NCI-H82 (cell line): Measurements from ENCODE around the gene SLX9.

Experiments used
- DNase-seq: peaks from one replicate; lab custom pipeline; 2025; lab: John Stamatoyannopoulos, UW

SLX9 gene

DNA sequence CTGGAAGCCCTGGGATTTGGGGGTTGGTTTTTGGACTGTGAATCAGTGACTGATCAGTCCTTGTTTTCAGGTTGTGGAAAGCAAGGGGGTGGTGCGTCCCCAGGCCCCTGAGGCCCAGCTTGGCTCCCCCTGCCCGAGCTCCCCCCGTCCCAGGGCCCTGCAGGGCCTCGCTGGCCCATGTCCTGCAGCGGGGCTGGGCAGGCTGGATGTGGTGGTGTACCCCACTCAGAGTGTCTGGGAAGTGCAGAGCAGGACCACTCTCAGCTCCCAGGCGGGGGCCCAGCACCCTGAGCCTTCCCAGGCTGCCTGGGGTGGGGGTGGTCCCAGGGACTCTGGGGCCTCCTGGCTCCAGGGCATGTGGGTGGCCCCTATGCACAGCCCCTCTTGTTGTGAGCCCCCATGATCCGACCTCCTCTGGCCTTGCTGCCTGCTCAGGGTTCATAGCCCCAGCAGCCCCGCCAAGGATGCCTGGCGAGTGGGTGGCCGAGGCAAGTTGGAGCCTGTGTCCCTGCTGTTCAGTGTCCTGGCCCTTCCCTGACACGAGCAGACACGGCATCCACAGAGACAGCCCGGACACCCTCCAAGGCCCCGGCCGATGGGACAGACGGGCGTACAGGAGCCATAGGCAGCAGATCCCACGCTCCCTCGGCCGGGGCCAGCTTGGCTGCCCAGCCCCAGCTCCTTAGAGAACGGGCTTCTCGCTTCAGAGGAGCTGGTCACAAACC, 37.9 kb downstream of the SLX9 start:
- no peak for DNase-seq

DNA sequence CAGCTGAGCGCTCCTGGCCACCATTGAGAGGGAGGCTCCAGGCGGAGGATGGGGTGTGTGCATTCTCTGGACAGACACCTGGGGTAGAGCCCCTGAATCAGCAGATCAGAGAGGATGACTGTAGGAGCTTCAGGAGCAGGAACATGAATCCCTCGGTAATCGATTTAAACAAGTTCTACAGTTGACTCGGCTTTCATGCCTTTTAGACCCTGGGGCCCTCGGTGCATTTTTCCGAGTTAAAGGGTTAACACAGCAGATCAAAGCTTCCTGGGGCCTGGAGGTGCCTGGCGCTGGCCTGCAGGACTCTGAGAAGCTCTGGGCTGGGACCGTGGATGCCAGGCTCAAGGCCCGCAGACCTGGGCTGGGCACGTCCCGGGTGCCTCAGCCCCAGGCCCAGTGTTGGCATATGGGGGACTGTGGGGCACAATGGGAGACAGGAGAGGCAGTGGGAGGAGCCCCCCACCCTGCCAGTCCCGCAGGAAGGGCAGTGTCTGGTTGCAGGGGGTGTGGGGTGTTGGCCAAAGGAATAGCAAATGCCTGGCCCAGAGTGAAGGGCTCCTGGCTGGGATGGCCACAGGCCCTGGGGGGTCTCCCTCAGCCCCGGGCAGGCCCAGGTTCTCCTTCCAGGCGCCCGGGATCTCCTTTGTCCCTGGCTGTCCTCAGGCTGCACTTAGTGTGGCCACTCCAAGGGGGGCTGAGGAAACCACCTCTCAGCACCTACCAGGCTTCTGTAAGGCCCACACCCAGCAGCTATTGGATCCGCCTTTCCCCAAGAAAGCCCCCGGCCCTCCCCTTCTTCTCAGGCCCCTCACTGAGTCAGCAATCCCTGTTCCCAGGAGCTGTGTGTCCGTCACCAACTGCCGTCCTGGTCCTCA, 40.1 kb downstream of the SLX9 start:
- DNase-seq: no peak

DNA sequence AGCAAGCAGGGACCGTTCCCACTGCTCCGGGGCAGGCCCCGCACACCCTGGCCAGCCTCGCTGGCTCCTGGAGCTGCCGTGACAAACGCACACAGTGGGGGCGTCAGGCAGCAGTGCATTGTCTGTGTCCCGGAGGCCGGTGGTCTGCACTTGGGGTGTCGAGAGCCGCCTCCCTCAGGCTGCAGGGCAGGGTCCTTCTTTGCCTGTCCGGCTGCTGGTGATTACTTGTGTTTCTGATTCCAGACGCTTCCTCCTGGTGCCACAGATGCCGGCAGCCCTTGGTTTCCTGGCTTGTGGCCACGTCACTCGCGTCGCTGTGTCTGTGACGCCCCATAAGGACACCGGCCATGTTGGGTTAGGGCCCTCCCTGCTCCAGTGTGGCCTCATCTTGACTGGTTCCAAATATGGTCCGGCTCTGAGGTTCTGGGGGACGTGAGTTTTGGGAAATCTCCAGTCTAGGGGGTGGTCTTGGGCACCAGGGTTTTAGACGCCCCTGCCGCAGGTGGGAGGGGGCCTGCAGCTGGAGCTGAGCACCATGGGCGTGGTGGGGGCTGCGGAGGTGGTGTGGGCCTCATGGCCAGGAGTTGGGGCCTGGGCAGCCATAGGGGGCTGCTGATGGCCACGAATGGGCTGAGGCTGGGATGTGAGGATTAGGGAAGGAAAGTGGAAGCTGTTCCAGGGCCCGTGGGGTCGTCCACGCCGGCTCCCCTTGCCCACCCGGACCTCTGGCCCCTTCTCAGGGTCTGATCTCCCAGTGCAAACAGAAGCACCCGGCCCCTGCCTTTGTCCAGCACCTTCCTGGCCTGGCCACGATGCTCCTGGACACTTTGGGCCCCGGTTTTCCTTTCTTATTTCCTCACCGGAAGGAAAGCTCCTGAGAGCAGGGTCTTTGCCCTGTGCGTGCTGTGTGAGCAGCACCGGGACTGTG, 41.0 kb downstream of the SLX9 start:
- no peak for DNase-seq

DNA sequence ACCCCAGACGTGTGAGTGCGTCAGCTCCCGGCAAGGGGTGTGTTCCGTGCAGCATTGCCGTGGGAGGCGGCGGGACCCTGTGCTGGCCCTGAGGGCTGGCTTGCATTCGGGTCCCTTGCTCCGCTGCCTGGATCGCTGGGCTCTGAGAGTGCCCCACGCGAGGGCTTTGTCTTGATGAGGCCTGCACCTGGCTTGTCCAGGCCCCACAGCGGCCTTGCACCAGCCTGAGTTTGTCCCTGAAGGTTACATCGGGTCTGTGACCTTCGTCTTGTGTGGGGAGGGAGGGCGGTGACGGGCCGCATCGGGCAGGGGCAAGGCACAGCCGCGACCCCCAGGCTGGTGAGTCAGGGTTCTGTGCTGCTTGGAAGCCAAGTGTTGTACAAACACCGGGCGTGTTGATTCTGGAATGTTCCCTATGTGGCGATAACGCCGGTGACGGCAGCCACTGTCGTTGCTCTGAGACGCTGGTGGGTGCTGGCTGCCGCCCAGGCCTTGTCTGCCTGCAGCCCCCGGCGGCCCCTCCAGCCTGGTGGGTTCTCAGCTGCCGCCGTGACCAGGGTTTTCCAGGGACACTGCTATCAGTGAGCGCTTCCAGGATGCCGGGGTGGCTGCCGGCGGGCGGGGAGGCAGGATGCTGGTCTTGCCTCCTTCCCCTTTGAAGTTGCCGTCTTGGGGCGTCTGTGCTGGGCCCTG, 42.9 kb downstream of the SLX9 start:
- DNase-seq: no peak

DNA sequence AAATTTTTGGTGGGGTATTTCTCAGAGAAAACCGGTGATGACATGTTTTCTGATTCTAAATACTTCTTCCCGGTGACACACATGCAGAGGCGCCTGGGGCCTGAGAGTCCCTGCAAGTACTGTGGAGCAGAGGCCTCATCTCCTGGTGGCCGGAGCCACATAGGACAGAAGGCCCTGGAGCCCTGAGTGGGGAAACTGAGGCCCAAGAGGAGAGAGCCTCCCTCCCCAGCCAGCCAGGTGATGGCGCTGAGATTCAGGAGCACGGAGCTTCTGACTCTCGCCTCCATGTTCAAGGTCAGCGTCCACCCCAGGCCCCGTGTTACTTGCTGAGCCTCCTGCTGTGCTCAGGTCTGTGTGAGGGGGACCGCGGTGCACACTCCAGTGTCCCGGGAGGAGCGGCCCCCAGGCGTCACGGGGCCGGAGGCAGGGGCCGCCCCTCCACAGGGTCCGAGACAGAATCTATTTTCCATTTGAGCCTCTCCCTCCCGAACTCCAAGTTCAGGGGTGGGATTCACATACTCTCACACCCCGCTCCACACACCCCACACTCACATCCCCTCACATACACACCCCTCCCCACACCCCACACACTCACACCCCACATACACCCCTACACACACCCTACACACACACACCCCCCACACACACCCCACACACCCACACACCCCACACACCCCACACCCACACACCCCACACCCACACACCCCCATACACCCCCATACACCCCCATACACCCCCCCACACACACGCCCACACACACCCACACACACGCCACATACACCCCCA, 43.8 kb downstream of the SLX9 start:
- no peak for DNase-seq

DNA sequence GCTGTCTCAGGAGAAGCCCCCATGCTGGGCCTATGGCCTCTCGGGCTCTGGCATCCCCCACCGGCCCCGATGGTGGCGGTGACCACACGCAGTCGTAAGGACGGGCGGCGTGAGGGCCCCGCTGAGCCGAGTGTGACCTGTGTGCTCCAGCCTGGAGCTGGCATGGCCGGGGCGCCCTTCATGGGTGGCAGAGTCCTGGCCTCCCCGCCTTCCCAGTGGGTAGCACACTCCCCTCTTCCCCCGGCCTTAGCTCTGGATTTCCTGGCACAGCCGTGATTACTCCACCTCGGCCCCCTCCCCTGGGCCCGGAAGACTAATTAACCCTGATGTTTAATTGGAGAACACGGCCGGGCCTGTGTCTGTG, 44.6 kb downstream of the SLX9 start:
- peak; percentile 64 for DNase-seq

DNA sequence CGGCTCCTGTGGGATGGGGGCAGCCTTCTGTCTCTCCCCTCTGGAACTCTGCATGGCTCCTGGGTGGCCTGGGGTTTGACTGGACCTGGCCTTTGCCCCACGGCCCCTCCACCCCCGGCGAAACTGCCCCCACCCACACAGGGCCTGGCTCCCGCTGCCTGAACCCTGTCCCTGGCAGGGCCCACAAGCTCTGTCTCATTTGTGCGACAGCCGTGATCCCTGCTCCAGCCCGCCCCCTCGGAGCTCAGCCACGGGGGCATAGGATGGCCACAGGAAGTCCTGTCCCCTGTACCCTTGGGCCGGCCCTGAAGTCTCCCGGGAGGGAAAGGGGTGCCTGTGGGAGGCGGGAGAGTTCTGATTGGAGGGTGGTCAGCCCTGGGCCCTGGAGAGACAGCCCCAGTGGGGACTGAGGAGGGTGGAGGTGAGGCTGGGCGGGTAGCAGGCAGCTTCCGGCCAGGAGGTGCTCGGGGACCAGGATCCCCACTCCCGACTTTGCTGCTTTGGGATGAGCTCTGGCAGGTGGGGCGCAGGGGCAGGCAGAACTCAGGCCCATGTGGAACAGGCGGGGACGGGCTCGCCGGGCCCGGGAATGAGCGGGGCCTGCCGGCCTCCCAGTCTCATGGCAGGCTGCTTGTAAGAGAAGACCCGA, 45.1 kb downstream of the SLX9 start:
- DNase-seq: no peak

DNA sequence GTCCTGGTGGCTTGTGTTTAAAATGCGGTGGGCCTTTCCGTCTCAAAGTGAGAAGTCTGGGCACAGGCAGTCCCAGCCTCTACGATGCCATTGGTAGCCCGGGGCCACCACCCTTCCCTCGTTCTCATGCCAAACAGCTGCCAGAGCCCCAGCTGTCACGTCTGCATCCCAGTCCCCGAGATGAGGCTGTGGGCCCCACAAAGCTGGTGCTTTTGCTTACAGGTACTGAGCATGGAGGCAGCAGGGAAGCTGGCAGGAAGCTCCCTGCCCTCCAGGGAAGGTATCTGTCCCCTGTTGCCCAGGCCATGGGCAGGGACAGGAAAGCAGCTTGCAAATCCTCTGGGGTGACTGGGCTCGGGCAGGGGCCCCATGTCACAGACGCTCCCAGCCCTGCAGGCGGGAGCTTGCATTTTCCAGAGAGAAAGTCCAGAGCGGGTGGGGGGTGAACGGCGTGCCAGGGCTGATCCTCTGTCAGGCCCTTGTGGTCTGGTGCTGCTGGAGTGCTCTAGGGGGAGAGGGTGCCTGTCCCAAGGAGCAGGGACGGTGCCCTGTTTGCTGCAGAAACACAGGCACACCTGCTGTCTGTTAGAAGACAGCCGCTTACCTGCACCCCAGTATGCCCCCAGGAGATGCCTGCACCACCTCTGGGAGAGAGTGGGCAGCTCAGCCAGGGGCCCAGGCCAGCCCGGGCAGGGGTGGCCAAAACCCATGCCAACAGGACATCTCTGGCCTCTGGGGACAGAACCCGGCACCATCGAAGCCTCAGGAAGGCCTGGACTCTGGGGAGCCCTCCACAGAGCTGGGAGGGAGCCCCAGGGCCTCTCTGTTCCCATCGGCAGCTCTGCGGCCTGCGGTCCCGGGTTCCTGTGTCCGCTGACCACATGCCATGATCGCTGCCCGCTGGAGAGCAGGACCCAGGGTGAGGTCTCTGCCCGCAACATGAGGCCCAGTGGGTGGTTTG, 45.9 kb downstream of the SLX9 start:
- DNase-seq: no peak

DNA sequence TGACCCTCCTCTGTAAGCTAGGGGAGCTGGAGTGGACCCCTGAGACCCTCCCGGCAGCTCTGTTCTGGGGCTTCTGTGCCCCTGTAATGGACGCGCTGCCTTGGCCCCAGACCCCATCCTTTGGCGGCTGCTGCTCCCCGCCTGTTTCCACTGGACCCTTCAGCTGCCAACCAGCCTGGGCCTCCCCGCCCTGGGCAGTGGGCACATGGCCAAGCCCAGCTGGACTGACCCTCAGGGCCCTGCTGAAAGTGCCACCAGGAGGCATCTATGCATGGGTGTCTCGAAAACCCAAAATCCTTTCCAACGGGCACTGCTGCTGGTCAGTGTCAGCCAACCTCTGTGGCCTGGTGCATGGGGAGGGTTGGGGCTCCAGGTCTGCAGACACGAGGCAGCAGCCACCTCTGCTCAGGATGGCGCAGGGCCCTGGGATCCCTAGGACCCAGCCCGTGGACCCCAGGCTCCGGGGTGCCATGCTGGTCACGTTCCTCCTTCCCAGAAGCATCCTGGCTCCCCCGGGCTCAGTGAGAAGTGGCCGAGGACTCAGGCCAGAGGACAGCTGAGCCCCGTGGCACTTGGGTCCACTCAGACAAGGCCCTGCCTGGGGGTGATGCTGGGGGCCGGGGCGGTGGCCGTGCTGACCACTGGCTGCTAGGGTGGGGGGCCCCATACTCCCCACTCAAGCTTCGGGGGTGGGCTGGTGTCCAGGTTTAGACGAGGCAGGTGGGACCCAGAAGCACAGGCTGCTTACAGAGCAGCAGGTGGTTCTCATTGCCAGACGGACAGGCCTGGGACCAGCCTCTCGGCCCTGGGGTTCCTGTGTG, 46.9 kb downstream of the SLX9 start:
- no peak for DNase-seq

DNA sequence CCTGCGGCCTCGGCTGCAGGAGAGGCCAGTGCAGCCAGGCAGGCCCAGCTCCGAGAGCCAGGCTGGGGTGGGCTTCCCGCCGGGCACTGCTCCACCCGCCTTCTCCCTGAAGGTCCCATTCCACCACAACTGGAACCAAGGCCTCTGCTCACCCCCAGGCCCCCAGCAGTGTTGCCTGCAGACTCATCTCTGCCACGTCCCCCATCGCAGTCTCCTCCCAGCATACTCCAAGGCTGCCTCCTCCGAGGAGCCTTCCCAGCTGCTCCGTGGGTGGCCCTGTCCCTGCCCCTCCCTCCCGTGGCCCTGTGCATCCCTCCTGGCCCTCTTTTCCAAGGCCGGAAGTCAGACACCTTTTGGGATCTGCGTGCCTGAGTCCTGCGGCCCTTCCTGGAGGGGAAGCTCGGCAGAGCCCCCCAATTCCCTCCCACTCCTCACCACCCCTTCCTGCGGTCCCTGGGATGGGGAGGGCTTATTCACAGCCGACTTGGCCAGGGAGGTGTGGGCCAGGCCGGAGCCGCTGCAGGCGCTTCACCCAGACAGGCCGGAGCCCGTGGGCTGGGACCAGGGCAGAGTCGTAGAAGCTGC, 47.6 kb downstream of the SLX9 start:
- DNase-seq: no peak

DNA sequence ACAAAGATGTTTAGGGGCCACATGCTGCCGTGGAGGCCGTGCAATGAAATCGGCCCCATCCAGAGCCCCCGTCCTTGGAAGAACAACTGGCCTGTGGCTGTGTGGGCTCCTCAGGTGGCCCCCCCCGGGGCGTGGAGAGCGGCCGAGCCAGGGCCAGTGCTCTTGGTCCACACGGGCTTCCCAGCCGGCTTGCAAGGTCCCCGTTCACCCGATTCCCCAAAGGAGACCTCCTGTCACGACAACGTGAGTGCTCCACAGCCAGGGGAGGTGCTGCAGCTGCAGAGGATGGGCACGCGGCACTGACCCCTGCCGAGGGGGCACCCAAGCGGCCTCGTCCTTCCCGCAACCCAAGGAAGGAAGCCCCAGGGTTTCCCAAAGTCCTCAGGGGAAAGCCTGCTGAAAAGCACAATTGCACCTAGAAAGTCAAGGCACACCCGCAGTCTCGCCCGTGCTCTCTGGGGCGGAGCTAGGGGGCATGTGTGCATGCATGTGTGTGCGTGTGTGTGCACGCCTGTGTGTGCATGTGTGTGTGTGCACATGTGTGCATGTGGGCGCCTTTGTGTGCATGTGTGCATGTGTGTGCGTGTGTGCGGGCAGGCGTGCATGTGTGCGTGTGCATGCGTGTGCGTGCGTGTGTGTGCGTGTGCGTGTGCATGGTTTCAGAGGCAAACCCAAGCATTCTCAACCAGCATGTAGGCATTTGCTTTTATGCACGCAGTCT, 48.2 kb downstream of the SLX9 start:
- no peak for DNase-seq

DNA sequence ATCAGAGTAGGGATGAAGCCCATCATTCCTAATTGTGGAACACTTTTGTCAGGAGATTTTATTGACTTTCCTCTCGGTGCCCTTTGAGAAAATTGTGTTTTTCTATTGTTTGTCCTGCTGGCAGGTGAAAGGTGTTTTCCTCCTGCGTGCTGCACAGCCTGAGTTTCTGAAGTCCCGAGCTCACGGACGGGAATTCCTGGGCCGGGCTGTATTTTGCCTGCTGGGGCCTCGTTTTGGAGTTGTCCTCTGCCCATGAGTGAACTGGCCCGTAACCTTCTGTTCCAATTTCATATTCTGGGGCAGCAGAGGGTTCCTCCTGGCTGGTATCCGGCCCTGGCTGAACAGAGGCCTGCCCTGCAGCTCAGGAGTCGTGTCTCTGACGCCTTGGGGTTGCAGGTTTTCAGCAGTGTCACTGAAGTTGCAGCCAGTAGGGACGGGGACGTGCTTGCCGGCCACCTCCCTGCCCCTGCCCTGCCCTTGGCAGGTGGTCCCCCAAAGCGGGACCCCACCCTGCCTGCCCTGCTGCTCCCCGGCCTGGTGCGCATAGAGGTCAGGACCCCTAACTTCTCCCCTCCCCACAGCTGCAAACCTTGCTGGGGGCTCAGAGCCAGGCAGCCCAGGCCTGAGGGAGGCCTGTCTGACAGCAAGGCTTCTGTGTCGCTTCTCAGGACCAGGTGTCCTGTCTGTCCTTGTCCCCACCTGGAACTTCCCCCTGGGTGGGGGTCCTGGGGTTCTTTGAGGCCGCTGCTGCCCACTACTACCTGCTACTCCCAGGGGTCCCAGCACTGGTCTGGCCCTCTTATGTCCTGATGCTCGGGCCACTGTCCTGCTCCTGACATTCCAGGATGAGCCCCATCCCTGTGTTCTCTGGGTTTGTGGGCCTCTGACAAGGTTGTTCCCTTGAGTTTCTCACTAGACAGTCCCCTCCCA, 49.0 kb downstream of the SLX9 start:
- DNase-seq: no peak

DNA sequence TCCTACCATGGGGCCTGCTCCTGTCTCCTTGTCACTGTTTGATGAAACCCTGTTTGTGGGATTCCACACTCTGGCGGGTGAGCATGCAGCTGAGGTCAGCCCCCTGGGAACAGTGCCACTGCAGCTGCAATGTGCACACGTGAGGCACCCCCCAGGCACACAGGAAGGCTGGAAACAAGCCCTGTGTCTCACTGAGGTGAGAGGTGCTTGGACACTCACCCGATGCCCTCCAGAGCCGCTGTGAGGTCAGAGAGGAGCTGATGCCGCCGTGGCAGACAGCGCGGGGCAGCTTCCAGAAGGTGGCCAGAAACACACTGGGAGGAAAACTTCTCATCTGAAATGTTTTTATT, 49.7 kb downstream of the SLX9 start:
- no peak for DNase-seq

DNA sequence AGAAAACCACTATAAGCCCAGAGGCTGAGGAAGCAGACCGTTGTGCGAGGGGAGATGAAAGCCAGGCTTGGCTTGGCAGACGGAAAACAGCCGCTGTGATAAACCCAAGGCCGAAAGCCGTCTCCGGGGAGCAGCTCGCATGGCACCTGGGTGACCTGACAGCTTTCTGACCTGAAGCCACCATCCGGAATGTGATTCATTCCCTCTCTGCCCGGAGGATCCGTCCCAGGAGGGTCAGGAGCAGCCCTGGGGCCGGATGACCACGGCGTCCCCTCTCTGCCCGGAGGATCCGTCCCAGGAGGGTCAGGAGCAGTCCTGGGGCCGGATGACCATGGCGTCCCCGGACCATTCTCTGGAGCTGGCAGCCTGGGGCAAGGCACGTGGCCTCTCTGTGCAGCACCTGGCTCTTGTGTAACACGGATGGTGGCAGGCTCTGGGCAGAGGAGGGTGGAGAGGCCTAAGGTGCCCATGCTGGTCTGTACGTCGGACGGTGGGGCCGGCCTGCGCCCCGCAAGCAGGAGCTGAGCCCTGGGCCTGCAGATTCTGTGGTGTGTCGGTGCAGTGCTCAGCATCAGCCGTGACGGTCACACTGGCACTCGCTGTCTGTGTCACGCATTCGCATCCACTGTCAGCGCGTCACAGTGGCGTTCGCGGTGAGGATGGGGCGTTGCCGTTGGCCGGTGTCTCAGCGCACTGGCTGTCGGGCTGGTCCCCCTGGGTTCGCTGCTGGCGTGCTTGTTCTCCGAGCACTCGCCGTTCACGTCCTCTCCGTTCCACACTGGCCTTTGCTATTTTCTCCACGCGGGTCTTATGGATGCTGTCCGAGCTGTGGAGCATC, 50.3 kb downstream of the SLX9 start:
- DNase-seq: no peak

DNA sequence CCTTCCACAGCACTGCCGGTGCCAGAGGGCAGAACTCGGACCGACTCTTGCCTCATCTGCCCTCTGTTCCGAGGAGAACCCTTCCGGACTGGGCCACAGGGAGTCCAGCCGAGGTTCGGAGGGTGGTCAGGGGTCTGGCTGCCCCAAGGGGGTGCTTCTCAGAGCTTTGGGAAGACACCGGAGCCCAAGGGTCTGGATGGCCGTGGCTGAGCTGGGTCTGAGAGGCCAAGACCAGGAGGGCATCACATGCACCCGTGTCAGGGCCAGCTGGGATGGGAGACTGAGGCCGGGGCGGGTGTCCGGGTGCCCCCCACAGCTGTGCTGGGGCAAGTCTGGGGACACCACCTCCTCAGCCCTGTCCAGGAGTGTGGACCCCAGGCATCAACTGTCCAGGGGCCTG, 51.1 kb downstream of the SLX9 start:
- no peak for DNase-seq
